ENCODE measurements around the gene EFCAB11.

Gene EFCAB11

DNA sequence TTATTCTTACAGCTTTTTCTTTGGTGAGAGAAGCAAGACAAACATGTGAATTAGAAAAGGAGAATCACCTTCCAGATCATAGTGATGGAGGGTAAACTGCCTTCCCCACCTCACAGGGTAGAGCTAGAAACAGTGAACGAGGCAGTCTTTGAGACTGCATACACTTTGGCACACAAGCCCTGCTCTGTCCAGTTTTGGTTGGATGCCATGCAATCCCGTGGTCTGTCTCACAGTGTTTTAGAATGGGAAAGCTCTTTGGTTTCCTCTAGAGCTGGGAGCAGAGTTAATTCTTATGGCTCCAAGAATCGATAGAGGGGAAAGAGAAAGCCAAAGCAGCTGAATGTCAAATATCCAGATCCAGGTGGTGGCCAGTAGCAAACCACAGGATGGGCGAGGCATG lies 23.1 kb upstream of the EFCAB11 start:
- H3K4me3 ChIP-seq (ENCODE audit: low read length): no peak overlapping the region
- H3F3A ChIP-seq (ENCODE audit: insufficient read depth, low read length): no peaks in the 10 kb centered on the region
- H3K36me3 ChIP-seq (replicated peaks; ENCODE audit: insufficient read depth, low read length): no peaks in the 10 kb centered on the region
- no peaks in the 10 kb centered on the region for H3K9me2 ChIP-seq (replicated peaks; ENCODE audit: insufficient read depth, low read length)
- H3K9me3 ChIP-seq (replicated peaks; ENCODE audit: insufficient read depth, low read length): no peaks in the 10 kb centered on the region
- no peak overlapping the region for H2AFZ ChIP-seq (ENCODE audit: low read length)
- H3K27me3 ChIP-seq (replicated peaks; ENCODE audit: insufficient read depth, low read length): no peaks in the 10 kb centered on the region
- TF ChIP-seq CTCF (IDR thresholded peaks at IDR 0.05; ENCODE audit: low read length) (no peak), EZH2 (optimal IDR thresholded peaks at IDR 0.05; ENCODE audit: low read depth, low read length) (no peak), EZH2phosphoT487 (IDR thresholded peaks at IDR 0.05; ENCODE audit: low read length) (no peak)
- H3K79me2 ChIP-seq (ENCODE audit: low read length): no peaks in the 10 kb centered on the region
- no peaks in the 10 kb centered on the region for H3K4me1 ChIP-seq (ENCODE audit: low read length)
- H4K20me1 ChIP-seq (ENCODE audit: insufficient read depth, low read length): no peaks in the 10 kb centered on the region
- no peak for DNase-seq
- H3K9ac ChIP-seq (ENCODE audit: low read length): no peak overlapping the region
- H3K27ac ChIP-seq (ENCODE audit: low read length): no peak overlapping the region
- H3K4me2 ChIP-seq (ENCODE audit: low read depth, low read length): no peak overlapping the region

- Histone ChIP-seq H3K27me3 (replicated peaks; ENCODE audit: insufficient read depth, low read length) (no peaks in the 10 kb centered on the region), H3K9me2 (replicated peaks; ENCODE audit: insufficient read depth, low read length) (no peaks in the 10 kb centered on the region), H3K79me2 (ENCODE audit: low read length) (no peaks in the 10 kb centered on the region), H3K36me3 (replicated peaks; ENCODE audit: insufficient read depth, low read length) (no peaks in the 10 kb centered on the region), H3K4me1 (ENCODE audit: low read length) (no peaks in the 10 kb centered on the region), H3K9me3 (replicated peaks; ENCODE audit: insufficient read depth, low read length) (no peaks in the 10 kb centered on the region), H3K4me2 (ENCODE audit: low read depth, low read length) (no peak overlapping the region), H3K9ac (ENCODE audit: low read length) (no peak overlapping the region), H3K4me3 (ENCODE audit: low read length) (no peak overlapping the region), H3K27ac (ENCODE audit: low read length) (no peak overlapping the region), H4K20me1 (ENCODE audit: insufficient read depth, low read length) (no peaks in the 10 kb centered on the region), H2AFZ (ENCODE audit: low read length) (no peak overlapping the region), H3F3A (ENCODE audit: insufficient read depth, low read length) (no peaks in the 10 kb centered on the region)
- TF ChIP-seq CTCF (IDR thresholded peaks at IDR 0.05; ENCODE audit: low read length) (peak; percentile 55), EZH2phosphoT487 (IDR thresholded peaks at IDR 0.05; ENCODE audit: low read length) (no peak), EZH2 (optimal IDR thresholded peaks at IDR 0.05; ENCODE audit: low read depth, low read length) (no peak)
- DNase-seq: peak; percentile 19
Measured at GRCh38 chr14:89973234-89973823, 18.8 kb upstream of the EFCAB11 start.

DNA sequence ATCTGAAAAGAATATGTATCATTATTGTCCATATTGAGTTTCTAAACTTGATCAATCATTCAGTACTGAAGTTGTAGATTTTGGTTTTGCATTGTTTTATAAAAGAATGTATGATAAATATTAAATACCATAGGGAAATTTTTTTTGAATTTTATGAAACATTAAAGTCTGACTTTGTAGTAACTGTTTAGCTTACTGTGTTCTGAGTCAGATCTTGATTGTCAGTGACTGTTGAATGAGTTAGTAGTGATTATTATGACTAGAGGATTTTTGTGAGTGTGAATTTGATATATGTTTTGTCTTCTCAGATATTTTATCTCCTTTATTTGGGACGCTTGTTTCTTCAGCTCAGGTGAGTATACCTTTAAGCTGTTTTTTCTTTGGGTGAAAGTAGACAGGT lies 11.3 kb upstream of the EFCAB11 start:
- Histone ChIP-seq H3K36me3 (replicated peaks; ENCODE audit: insufficient read depth, low read length) (no peaks in the 10 kb centered on the region), H3K79me2 (ENCODE audit: low read length) (peaks cover 11% of the 10 kb centered on the region)

More for the DNA sequence above, 11.3 kb upstream of the EFCAB11 start:
- H4K20me1 ChIP-seq (ENCODE audit: insufficient read depth, low read length): no peaks in the 10 kb centered on the region
- no peaks in the 10 kb centered on the region for H3K4me1 ChIP-seq (ENCODE audit: low read length)
- H3K9me3 ChIP-seq (replicated peaks; ENCODE audit: insufficient read depth, low read length): no peaks in the 10 kb centered on the region
- TF ChIP-seq EZH2 (optimal IDR thresholded peaks at IDR 0.05; ENCODE audit: low read depth, low read length) (no peak), CTCF (IDR thresholded peaks at IDR 0.05; ENCODE audit: low read length) (no peak), EZH2phosphoT487 (IDR thresholded peaks at IDR 0.05; ENCODE audit: low read length) (no peak)
- no peak overlapping the region for H2AFZ ChIP-seq (ENCODE audit: low read length)
- no peaks in the 10 kb centered on the region for H3F3A ChIP-seq (ENCODE audit: insufficient read depth, low read length)
- no peak overlapping the region for H3K4me3 ChIP-seq (ENCODE audit: low read length)
- H3K4me2 ChIP-seq (ENCODE audit: low read depth, low read length): no peak overlapping the region
- no peak overlapping the region for H3K27ac ChIP-seq (ENCODE audit: low read length)
- no peaks in the 10 kb centered on the region for H3K9me2 ChIP-seq (replicated peaks; ENCODE audit: insufficient read depth, low read length)
- H3K27me3 ChIP-seq (replicated peaks; ENCODE audit: insufficient read depth, low read length): no peaks in the 10 kb centered on the region
- no peak overlapping the region for H3K9ac ChIP-seq (ENCODE audit: low read length)
- no peak for DNase-seq

All from MM.1S (cell line).